Measurements from ENCODE around the gene SLC8A3.

SLC8A3 gene

GRCh38 chr14:70093156-70093555, 95.6 kb downstream of the SLC8A3 start:
- no peak overlapping the region for H3K4me3 ChIP-seq (ENCODE audit: low read length, poor library complexity, severe bottlenecking)
- no peak overlapping the region for H2AFZ ChIP-seq (ENCODE audit: low read length)
- no peaks in the 10 kb centered on the region for H3K9me3 ChIP-seq (ENCODE audit: insufficient read depth, low read depth, low read length)
- no peaks in the 10 kb centered on the region for H3K36me3 ChIP-seq (ENCODE audit: insufficient read depth, low read length)
- H3K4me2 ChIP-seq (ENCODE audit: low read depth, low read length, poor library complexity, severe bottlenecking) = no peak overlapping the region
- H3K9me2 ChIP-seq (replicated peaks; ENCODE audit: low read depth, low read length) = no peaks in the 10 kb centered on the region
- H3K9ac ChIP-seq (ENCODE audit: low read depth, low read length, poor library complexity, severe bottlenecking) = no peak overlapping the region
- H3F3A ChIP-seq (ENCODE audit: low read depth) = no peaks in the 10 kb centered on the region
- H3K4me1 ChIP-seq (ENCODE audit: insufficient read depth, low read length, poor library complexity, severe bottlenecking) = no peaks in the 10 kb centered on the region
- H3K27me3 ChIP-seq (ENCODE audit: insufficient read depth, low read length, poor library complexity, severe bottlenecking) = no peaks in the 10 kb centered on the region
- H4K20me1 ChIP-seq (ENCODE audit: insufficient read depth, low read length, poor library complexity, severe bottlenecking) = no peaks in the 10 kb centered on the region
- no peak for TF ChIP-seq EZH2phosphoT487 (IDR thresholded peaks at IDR 0.05; ENCODE audit: borderline replicate concordance)
- TF ChIP-seq, protein P1, sequence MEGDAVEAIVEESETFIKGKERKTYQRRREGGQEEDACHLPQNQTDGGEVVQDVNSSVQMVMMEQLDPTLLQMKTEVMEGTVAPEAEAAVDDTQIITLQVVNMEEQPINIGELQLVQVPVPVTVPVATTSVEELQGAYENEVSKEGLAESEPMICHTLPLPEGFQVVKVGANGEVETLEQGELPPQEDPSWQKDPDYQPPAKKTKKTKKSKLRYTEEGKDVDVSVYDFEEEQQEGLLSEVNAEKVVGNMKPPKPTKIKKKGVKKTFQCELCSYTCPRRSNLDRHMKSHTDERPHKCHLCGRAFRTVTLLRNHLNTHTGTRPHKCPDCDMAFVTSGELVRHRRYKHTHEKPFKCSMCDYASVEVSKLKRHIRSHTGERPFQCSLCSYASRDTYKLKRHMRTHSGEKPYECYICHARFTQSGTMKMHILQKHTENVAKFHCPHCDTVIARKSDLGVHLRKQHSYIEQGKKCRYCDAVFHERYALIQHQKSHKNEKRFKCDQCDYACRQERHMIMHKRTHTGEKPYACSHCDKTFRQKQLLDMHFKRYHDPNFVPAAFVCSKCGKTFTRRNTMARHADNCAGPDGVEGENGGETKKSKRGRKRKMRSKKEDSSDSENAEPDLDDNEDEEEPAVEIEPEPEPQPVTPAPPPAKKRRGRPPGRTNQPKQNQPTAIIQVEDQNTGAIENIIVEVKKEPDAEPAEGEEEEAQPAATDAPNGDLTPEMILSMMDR (conservative IDR thresholded peaks at IDR 0.05; ENCODE audit: low read length) = no peak
- H3K79me2 ChIP-seq (ENCODE audit: insufficient read depth, low read length) = no peaks in the 10 kb centered on the region

DNA sequence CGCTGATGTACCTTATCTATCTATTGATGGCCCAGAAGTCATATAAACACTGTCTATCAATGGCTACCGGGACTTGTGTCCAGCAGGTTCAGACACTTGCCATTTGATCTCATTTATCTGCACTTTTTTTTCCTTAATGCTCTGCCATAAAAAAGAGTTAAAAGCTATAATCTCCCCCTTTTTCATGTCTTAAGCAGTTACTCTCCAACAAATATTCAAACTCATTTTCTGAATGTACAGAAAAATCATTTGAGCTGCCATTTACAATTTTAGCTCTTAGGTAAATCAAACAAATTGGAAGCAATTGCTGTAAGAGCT, 101.4 kb downstream of the SLC8A3 start:
- Histone ChIP-seq H3K27me3 (ENCODE audit: insufficient read depth, low read length, poor library complexity, severe bottlenecking) (no peaks in the 10 kb centered on the region), H3K9me3 (ENCODE audit: insufficient read depth, low read depth, low read length) (no peaks in the 10 kb centered on the region), H3K4me1 (ENCODE audit: insufficient read depth, low read length, poor library complexity, severe bottlenecking) (no peaks in the 10 kb centered on the region), H3K4me3 (ENCODE audit: low read length, poor library complexity, severe bottlenecking) (no peak overlapping the region), H3K4me2 (ENCODE audit: low read depth, low read length, poor library complexity, severe bottlenecking) (no peak overlapping the region), H3K79me2 (ENCODE audit: insufficient read depth, low read length) (no peaks in the 10 kb centered on the region), H3F3A (ENCODE audit: low read depth) (no peaks in the 10 kb centered on the region), H3K9me2 (replicated peaks; ENCODE audit: low read depth, low read length) (no peaks in the 10 kb centered on the region), H3K9ac (ENCODE audit: low read depth, low read length, poor library complexity, severe bottlenecking) (no peak overlapping the region), H4K20me1 (ENCODE audit: insufficient read depth, low read length, poor library complexity, severe bottlenecking) (no peaks in the 10 kb centered on the region), H3K36me3 (ENCODE audit: insufficient read depth, low read length) (no peaks in the 10 kb centered on the region), H2AFZ (ENCODE audit: low read length) (0 out of 2 replicates have a peak overlapping the region, but pooled peaks have one; percentile 39)
- no peak for TF ChIP-seq EZH2phosphoT487 (IDR thresholded peaks at IDR 0.05; ENCODE audit: borderline replicate concordance)
- TF ChIP-seq, protein P1 (conservative IDR thresholded peaks at IDR 0.05; ENCODE audit: low read length) = peak; percentile 3; the same call in 1 of the 2 replicates

DNA sequence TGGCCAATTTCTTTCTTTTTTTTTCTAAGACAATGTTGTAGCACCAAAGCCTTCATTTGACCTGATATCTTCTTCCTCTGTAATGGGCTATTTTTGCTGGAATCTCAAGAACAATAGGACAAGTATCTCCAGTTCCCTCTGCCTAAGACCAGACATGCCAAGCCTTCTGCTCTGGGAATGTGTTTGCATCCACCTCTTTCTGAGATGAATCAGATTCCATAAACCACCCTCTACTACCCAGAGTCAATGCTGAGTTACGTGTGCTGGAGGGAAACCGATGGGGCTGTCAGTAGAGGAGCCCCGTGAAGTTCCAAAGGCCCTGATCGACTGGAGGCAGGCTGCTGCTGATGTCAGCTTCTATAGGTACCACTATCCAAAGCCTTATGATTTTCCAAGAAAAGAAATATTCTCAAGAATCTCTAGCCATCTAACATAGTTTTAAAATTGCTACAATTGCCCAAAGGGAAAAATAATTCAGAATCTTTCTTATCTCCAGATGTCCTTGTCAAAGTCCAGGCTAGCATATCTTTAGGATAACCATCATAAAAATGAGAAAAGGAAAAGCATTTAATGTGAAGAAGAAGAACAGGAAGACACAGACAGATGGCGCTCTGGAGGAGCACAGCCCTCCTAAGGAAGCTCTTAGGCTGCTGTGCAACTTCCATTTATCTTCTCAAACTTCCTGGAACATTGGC, 101.9 kb downstream of the SLC8A3 start:
- Histone ChIP-seq H3K9ac (ENCODE audit: low read depth, low read length, poor library complexity, severe bottlenecking) (no peak overlapping the region), H3K9me2 (replicated peaks; ENCODE audit: low read depth, low read length) (no peaks in the 10 kb centered on the region), H3F3A (ENCODE audit: low read depth) (no peaks in the 10 kb centered on the region), H3K79me2 (ENCODE audit: insufficient read depth, low read length) (no peaks in the 10 kb centered on the region), H3K4me3 (ENCODE audit: low read length, poor library complexity, severe bottlenecking) (no peak overlapping the region), H3K4me2 (ENCODE audit: low read depth, low read length, poor library complexity, severe bottlenecking) (no peak overlapping the region), H2AFZ (ENCODE audit: low read length) (0 out of 2 replicates have a peak overlapping the region, but pooled peaks have one; percentile 39), H3K27me3 (ENCODE audit: insufficient read depth, low read length, poor library complexity, severe bottlenecking) (no peaks in the 10 kb centered on the region), H3K4me1 (ENCODE audit: insufficient read depth, low read length, poor library complexity, severe bottlenecking) (no peaks in the 10 kb centered on the region), H4K20me1 (ENCODE audit: insufficient read depth, low read length, poor library complexity, severe bottlenecking) (no peaks in the 10 kb centered on the region), H3K9me3 (ENCODE audit: insufficient read depth, low read depth, low read length) (no peaks in the 10 kb centered on the region), H3K36me3 (ENCODE audit: insufficient read depth, low read length) (no peaks in the 10 kb centered on the region)
- TF ChIP-seq, protein P1 (conservative IDR thresholded peaks at IDR 0.05; ENCODE audit: low read length) = peak; percentile 89
- TF ChIP-seq EZH2phosphoT487 (IDR thresholded peaks at IDR 0.05; ENCODE audit: borderline replicate concordance) = no peak

All from Loucy (cell line).